Glutamatergic neuron (in vitro differentiated cells): Measurements from ENCODE around the gene ARHGEF6. TPM values are rescaled to one million over a fixed set of nuclear protein-coding genes. Genes with fewer than 3 reads are reported as not detected.

Source experiments
- DNase-seq: peaks from one replicate; pipeline ENCODE4 v3.0.0; 2022
- H3K27ac Mint-ChIP-seq: one replicate; pipeline ENCODE4 v1.8.0; 2020; ENCODE audit warnings: mild to moderate bottlenecking, mixed read lengths, inconsistent platforms; ENCODE audit not compliant: unreplicated experiment
- H3K27me3 Mint-ChIP-seq: one replicate; pipeline ENCODE4 v1.8.0; 2020; ENCODE audit warnings: mild to moderate bottlenecking, moderate library complexity, mixed read lengths, inconsistent platforms; ENCODE audit not compliant: unreplicated experiment
- H3K36me3 Mint-ChIP-seq: one replicate; pipeline ENCODE4 v1.8.0; 2020; ENCODE audit warnings: mild to moderate bottlenecking, mixed read lengths, inconsistent platforms; ENCODE audit not compliant: unreplicated experiment
- H3K4me1 Mint-ChIP-seq: one replicate; pipeline ENCODE4 v1.8.0; 2020; ENCODE audit warnings: mild to moderate bottlenecking, low read depth, mixed read lengths, inconsistent platforms; ENCODE audit not compliant: unreplicated experiment
- H3K4me3 Mint-ChIP-seq: one replicate; pipeline ENCODE4 v1.8.0; 2020; ENCODE audit warnings: mild to moderate bottlenecking, mixed read lengths, inconsistent platforms; ENCODE audit not compliant: unreplicated experiment
- H3K9me3 Mint-ChIP-seq: one replicate; pipeline ENCODE4 v1.8.0; 2020; ENCODE audit warnings: mild to moderate bottlenecking, moderate library complexity, mixed read lengths, inconsistent platforms; ENCODE audit not compliant: unreplicated experiment
- CTCF ChIP-seq: fragments of 200-600 bp; sonication (generic); IDR thresholded peaks from one replicate; pipeline ENCODE4 v1.5.0; 2021; ENCODE audit not compliant: partially characterized antibody, unreplicated experiment
- total RNA-seq: library from RNA; stranded (reverse); fragmentation: NEBNext Ultra II Directional; extraction: Animal tissue kit (Norgen Biotek cat#: 25700); gene quantifications from one replicate; pipeline ENCODE4 v1.2.1, GENCODE V29; 2021; ENCODE audit not compliant: unreplicated experiment

Gene ARHGEF6
- total RNA-seq, 1 donor from 2014 or later = 59.5 TPM

DNA sequence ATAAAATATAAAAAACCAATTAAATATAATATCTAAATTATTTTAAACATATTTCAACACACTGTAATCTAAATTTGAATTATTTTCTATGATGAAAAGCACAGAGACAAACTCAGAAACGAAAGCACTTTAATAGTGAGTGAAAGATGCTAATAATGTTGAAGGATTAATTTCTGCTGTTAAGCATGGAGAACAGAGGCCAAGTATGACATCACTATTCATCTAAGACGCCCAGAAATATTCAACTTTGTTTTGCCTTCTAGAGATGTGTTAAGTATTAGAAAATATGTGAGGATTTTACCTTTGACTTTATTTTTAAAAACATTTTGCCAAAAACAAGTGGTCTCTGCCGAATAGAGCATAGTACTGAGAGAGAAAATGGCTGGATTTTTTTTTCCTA, 19.3 kb downstream of the ARHGEF6 start:
- DNase-seq = no peak

DNA sequence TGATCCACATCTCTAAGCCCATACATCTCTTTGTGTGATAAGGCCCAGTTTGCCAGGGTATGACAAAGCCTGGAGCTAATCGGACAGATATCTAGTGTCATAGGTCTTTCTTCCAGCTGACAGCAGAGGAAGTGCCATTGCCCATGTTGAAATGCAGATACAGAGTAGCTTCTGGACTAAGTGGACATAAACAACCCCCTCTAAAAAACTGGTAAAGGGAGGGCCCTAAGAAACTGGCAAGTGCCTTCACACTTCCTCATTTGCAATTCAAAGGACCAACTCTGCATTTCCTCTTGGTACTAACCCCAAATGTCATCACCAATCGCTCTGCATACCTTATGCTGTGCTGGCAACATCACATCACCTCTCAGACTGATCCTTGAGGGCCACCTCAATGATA, 20.8 kb downstream of the ARHGEF6 start:
- Mint-ChIP-seq H3K4me3 (no peak overlapping the region), H3K27ac (no peak overlapping the region), H3K36me3 (no peaks in the 10 kb centered on the region), H3K4me1 (peaks cover 4% of the 10 kb centered on the region), H3K9me3 (peaks cover 2% of the 10 kb centered on the region), H3K27me3 (no peaks in the 10 kb centered on the region)
- no peak for TF ChIP-seq CTCF
- no peak for DNase-seq

More for the DNA sequence above, 19.3 kb downstream of the ARHGEF6 start:
- Mint-ChIP-seq H3K4me3 (no peak overlapping the region), H3K27ac (no peak overlapping the region), H3K36me3 (no peaks in the 10 kb centered on the region), H3K4me1 (peaks cover 4% of the 10 kb centered on the region), H3K9me3 (peaks cover 5% of the 10 kb centered on the region), H3K27me3 (no peaks in the 10 kb centered on the region)
- no peak for TF ChIP-seq CTCF

DNA sequence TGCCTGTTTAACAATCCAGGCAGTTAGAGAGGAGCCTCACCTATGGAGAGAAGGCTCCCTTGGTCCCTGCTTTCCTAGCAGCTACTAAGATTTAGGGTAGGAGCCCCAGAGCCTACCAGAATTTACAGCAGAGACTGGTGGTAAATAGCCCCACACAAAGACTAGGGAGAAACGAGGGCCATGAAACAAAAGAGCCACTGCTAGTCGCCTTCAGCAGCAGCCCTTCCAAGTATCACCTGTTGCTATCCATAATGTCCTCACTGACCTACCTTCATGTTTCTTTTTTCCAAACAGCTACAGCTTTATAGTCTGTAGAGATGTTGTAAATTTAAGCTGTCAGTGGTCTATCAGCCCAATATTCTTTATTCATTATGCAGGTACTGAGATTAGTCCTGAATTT, 25.3 kb downstream of the ARHGEF6 start:
- Mint-ChIP-seq H3K4me3 (no peak overlapping the region), H3K27me3 (no peaks in the 10 kb centered on the region), H3K27ac (no peak overlapping the region), H3K36me3 (no peaks in the 10 kb centered on the region), H3K9me3 (no peaks in the 10 kb centered on the region), H3K4me1 (peaks cover 4% of the 10 kb centered on the region)
- TF ChIP-seq CTCF = no peak
- no peak for DNase-seq

DNA sequence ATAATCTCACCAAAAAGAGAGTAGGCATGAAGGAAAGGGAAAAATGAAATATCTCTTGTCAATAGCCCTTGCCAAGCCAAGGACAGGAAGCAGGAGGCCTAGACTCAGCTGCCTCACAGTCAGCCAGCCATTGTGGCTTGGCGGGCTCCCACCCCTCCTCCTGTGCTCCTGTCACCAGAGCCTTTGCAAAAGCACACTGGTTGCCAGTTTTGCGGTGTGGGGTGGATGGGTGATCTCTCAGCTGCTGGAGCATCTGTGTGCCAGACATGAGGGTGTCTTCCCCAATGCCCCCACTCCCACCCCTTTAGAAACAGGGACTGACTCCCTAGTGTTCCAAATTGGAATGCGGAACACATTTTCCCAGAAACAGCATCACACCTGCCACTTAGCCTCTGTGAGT, 26.1 kb downstream of the ARHGEF6 start:
- no peak for DNase-seq
- no peaks in the 10 kb centered on the region for H3K27me3 Mint-ChIP-seq
- H3K27ac Mint-ChIP-seq = no peak overlapping the region
- no peaks in the 10 kb centered on the region for H3K36me3 Mint-ChIP-seq
- no peak for TF ChIP-seq CTCF
- no peak overlapping the region for H3K4me3 Mint-ChIP-seq
- no peaks in the 10 kb centered on the region for H3K9me3 Mint-ChIP-seq
- no peaks in the 10 kb centered on the region for H3K4me1 Mint-ChIP-seq

DNA sequence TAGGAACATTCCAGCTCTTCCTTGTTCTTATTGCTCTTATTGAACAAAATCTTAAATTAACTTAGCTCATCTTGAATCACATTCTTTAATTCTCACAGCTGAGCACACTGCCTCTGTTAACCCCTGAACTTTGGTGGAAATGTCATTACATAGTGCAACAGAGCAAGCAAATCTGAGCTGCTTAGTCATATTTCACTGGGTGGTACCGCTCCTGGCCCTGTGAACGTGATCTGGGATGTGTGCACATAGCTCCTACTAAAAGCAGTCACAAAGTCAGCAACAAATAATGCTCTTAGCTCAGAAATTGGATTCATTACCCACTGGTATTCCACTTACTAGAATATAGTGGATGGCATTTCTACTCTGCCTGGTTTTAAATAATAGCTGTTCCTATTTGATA, 27.9 kb downstream of the ARHGEF6 start:
- H3K27ac Mint-ChIP-seq = no peak overlapping the region
- H3K9me3 Mint-ChIP-seq = no peaks in the 10 kb centered on the region
- no peaks in the 10 kb centered on the region for H3K36me3 Mint-ChIP-seq
- DNase-seq = no peak
- no peaks in the 10 kb centered on the region for H3K27me3 Mint-ChIP-seq
- no peak overlapping the region for H3K4me3 Mint-ChIP-seq
- peaks cover 9% of the 10 kb centered on the region for H3K4me1 Mint-ChIP-seq
- TF ChIP-seq CTCF = no peak
